T follicular helper cell (primary cell): ENCODE data around the gene SH3PXD2B.
"Not testable (repeated sequence)": the region's sequence is repeated elsewhere in the genome, so short reads cannot be mapped to it uniquely, and the experiment has no call there.

Experiments used
- DNase-seq: peaks from one replicate; pipeline ENCODE4 v3.0.0-alpha.2; 2020; ENCODE audit warnings: low read depth

Gene SH3PXD2B

DNA sequence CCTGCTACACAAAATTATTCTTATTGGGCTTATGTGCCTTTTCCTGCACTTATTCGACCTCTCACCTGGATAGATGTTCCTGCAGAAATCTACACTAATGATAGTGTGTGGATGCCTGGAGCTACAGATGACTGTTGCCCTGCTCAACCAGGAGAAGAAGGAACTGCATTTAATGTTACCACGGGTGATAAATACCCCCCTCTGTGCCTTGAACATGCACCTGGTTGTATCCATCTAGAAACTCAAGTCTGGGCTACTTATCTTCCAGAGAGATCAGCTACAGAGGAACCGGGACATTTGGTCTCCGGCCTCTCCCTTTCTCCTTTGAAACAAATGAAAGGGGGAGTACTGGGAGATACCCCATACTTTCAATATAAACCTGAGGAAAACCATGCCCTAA is 54.5 kb downstream of the SH3PXD2B start:
- no peak for DNase-seq

GRCh38 chr5:172399336-172399735 is 55.0 kb downstream of the SH3PXD2B start:
- no peak for DNase-seq

DNA sequence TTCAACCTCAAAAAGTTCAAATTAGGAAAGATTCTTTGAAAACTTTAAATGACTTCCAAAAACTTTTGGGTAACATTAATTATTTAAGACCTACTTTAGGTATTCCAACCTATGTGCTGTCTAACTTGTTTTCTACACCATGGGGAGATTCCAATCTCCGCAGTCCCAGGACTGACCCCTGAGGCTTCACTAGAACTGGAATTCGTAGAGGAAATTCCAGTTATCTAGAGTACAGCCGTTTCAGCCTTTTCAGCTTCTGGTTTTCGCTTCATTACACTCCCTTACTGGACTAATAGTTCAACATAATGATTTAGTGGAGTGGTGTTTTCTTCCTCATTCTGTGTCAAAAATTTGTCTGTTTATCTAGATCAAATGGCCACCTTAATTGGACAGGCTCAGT is 55.7 kb downstream of the SH3PXD2B start:
- not testable (repeated sequence) for DNase-seq

- not testable (repeated sequence) for DNase-seq
Measured at GRCh38 chr5:172396994-172397393, 57.3 kb downstream of the SH3PXD2B start.

DNA sequence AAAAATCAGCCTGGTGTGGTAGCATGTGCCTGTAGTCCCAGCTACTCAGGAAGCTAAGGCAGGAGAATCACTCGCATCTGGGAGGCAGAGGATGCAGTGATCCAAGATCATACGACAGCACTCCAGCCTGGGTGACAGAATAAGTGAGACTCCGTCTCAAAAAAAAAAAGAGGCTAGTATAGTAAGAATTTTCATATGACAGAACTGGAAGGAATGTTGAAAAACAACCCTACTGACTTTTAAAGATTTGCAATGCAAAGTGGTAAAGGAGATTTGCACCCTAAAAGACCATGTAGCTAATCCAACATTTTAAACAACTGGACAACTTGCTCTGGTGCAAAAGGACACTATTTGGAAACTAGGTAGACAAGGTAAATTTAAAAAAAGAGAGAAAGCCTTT is 58.1 kb downstream of the SH3PXD2B start:
- no peak for DNase-seq

- no peak for DNase-seq
Measured at GRCh38 chr5:172395483-172395882, 58.8 kb downstream of the SH3PXD2B start.

GRCh38 chr5:172389578-172390112 is 64.7 kb downstream of the SH3PXD2B start:
- DNase-seq = no peak

DNA sequence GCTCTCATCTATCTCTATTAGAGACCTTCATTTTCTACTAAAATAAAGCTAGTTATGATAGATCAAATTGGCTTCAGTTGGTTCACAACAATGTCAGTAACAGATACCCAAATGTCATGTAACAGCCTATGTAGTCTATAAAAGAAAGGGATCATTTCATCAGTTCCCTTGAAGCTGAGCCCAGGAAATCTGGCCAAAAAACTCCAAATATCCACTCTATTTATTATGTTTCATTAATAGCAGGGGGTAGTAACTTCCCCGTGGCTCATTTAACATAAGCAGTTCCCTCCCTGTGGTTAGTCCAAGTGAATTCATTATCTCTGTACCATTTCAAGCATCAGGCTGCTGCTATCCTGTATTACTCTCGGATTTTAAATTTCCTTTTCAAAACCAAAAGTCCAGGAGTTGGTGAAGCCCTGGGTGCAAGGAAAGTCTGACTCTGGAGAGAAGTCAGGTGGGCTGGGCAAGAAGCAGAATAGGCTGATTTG is 66.0 kb downstream of the SH3PXD2B start:
- DNase-seq = no peak

DNA sequence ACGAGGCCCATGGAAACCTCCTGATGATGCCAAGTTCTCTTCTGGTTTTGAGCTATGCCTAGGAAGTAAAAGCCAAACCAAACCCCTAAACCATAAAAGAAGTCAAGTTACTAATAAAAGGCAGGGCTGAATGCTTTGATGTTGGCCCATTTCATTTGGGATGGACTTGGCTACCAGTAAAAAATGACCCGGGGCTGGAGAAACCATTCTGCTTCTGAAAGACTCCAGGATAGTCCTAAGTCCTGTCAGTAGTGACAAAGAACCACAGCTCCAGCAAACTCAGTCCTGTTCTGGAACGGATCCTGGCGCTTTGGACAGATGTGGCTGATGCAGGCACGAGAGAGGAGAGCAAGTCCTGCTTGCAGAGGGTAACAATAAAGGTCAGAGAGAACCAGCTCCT is 68.6 kb downstream of the SH3PXD2B start:
- DNase-seq = no peak

- no peak for DNase-seq
Measured at GRCh38 chr5:172385010-172385563, 69.2 kb downstream of the SH3PXD2B start.

DNA sequence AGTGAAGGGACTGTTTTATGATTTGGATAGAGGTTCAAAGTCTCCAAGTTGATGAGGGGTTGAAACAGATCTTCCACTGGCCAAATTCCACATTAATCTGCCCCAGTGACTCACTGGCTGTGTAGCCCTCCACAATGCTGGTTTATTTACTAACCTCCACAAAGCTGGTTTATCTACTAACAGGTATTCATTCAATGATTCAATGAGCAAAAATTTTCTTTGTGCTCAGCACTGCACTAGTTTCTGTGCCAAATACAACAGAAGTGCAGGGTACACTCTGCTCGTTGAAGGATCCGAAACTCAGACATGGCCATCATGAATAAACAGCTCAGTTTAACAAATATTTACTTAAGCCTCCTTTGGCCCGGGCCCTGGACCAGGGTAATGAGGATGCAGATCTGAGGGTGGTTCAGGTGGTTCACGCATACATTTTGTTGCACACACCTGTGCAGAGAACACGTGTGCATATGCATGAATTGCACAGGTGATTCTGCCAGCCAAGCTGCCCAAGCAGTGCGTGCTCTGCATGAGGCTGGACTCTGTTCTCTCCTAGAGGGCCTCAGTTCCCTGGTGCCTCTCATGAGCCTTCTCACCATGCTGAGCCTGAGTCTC is 71.0 kb downstream of the SH3PXD2B start:
- no peak for DNase-seq

GRCh38 chr5:172380987-172381643 is 73.2 kb downstream of the SH3PXD2B start:
- DNase-seq = no peak

DNA sequence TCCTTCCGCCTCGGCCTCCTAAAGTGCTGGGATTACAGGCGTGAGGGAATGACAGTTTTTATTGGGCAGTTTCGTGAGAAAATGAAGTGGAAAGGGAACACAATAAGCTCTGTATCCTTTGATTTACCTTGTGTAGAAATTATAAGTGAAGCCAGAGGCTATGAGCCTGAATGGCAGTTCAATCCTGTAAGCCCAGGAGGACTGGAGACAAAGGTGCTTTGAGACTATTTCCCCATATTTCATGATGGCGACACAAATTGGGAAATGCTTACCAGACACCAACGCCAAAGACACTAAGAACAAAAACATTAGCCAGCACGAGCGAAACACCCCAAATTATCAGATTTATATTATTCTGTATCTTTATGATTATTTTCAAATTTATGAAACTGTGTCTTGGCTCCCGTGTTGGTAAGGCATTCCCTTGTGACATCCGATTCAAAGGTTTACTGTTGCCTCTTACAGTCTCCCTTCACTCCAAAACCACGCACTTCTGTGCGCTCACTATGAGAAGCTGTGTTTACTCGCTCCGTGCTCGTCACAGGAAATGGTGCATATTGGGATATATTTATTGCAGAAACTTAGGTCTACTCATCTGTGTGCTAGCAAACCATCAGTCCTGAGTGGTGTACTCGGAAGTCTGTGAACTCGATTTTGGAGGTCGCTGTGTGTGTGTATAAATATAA is 73.9 kb downstream of the SH3PXD2B start:
- DNase-seq = no peak

GRCh38 chr5:172379481-172379880 is 74.8 kb downstream of the SH3PXD2B start:
- DNase-seq = no peak

- DNase-seq = no peak
Measured at GRCh38 chr5:172377856-172378255, 76.5 kb downstream of the SH3PXD2B start.

DNA sequence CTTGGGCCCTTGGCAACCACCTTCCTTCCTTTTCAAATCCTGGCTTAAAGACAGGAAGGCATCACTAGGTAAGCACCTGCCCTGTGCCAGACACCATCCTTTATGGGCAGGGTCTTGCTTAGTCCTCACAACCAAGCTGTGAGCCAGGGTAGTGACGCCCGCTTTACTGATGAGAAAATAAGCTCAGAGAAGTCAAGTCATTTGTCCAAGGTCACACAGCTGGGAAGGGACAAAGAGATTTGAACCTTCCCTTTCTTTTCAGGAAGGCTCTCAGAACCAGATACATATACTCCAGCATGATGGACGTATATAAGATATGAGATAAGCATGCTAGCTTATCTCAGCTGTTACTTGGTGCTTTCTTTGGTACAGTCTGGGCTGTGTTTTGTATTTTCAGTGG is 76.9 kb downstream of the SH3PXD2B start:
- DNase-seq = no peak

DNA sequence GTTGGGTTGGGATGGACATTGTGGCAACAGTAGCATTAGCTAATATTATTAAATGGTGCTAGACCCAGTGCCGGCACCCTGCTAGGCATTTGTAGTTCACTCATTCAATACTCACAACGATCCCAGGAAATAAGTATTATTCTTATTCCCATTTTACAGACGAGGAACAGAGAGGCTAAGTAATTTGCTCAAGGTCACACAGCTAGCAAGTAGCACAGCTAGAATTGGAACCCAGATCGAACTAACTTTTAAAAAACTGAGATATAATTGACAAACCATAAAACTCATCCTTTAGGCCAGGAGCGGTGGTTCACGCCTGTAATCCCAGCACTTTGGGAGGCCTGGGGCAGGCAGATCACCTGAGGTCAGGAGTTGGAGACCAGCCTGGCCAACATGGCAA is 79.5 kb downstream of the SH3PXD2B start:
- DNase-seq = no peak

DNA sequence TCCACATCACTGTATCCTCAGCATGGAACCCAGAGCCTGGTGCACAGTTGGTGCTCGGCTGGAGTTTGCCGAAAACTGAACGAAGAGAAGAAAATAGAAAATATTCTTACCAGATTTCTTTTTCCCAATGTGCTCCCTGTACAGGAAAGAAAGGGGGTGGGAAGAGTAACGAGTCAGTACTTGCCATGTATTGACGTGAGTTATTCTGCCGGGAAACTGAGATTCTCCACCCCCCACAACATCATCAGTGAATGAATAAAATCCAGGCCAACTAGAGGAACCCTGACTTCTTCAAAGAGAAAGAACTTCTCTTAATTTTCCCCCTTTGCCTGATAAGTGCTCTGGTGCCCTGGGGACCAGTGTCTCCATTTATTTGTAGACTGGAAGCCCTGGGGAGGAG is 80.6 kb downstream of the SH3PXD2B start:
- DNase-seq = no peak

DNA sequence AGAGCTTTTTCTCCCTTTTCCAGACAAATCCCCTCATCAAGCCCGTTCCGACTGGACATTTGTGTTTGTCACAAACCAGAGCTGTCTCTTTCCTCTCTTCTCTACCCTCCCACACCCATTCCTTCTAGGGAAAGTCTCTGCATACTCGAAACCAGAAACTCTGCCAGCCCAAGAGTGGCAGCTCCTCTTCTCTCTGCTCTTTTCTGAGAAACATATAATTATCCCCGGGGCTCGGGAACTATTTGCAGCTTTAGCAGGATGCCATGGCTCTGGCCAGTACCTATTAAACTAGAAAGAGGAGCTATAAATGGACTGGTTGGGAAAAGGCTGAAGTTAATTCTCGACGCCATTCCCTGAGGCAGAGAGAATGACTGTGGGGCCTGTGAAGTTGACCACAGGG is 82.6 kb downstream of the SH3PXD2B start:
- DNase-seq = no peak

GRCh38 chr5:172370648-172371545 is 83.4 kb downstream of the SH3PXD2B start:
- no peak for DNase-seq

DNA sequence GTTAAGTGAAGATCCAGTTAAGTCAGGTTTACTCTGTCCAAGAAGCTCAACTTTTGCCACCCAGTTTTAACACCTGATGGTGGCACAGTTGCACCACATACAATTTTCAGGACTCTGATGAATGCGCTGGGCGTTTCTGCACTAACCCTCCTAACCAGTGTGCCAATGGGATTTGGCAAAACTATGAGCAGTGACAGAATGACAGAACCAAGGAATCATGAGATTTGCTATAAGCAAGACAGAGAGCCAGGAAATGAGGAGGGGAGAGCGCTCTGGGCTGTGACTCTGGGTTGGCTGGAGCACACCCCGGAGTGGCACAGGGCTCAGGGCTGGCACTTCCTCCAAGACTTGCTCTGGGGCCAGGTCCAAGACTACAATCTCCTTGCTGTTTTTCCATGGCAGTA is 84.1 kb downstream of the SH3PXD2B start:
- DNase-seq = no peak

GRCh38 chr5:172368699-172369098 is 85.6 kb downstream of the SH3PXD2B start:
- not testable (repeated sequence) for DNase-seq
